Stimulated activated CD8-positive, alpha-beta memory T cell treated with anti-CD3 and anti-CD28 coated beads, Interleukin-7, amount 100 ng/mL, for 24 hours (primary cell): ENCODE measurements around the gene CDKN2B.
"Not testable (repeated sequence)": the region's sequence is repeated elsewhere in the genome, so short reads cannot be mapped to it uniquely, and the experiment has no call there.

Source experiments
- DNase-seq: peaks from one replicate; pipeline ENCODE4 v3.0.0-alpha.2; 2020; ENCODE audit warnings: low read depth

CDKN2B gene, protein sequence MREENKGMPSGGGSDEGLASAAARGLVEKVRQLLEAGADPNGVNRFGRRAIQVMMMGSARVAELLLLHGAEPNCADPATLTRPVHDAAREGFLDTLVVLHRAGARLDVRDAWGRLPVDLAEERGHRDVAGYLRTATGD

GRCh38 chr9:22008717-22009505 is at the start of gene CDKN2B:
CDKN2B (minus strand) TSS chr9:22009305; CDS start chr9:22008953, 352 bp downstream.
- DNase-seq = no peak

- not testable (repeated sequence) for DNase-seq
Observed at GRCh38 chr9:22057972-22058371, 48.9 kb upstream of the CDKN2B start.

DNA sequence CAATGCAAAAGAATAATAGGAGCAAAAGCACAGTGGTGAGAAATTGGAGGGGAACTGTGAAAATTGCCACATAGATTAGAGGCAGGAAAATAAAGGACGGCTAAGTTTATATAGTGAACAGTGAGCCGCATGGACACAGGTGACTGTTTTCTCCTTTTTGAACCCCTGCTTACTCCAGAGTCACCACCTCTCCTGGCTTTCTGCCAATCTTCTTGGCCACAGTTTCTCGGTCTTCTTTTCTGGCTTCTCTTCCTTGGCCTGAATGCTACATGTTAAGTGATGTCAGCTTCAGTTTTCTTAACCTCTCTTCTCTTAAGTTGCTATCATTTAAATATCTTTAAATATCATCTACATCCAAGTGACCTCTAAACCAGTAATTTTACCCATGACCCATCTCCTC is 47.3 kb upstream of the CDKN2B start:
- no peak for DNase-seq

- DNase-seq = no peak
Observed at GRCh38 chr9:22055090-22055489, 46.0 kb upstream of the CDKN2B start.

GRCh38 chr9:22054529-22054928 is 45.4 kb upstream of the CDKN2B start:
- DNase-seq = no peak

GRCh38 chr9:22054076-22054475 is 45.0 kb upstream of the CDKN2B start:
- DNase-seq = no peak

DNA sequence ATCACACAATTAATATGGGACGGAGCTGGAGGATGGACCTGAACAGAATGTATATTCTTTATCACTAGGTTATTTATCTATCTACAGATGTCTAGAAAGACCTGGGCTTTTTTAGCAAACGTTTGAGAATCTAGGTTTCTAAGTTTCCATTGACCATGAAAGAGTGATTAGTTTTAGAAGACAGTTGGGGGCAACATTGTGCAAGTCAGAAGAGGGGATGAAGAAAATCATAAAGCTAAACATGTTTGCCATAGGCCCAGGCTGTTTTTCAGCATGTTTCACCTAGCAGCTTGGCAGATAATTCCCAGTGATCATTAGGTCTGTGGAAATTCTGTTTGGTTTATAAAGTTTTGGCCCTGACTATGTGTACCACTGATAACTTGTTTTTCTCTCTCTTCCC is 44.1 kb upstream of the CDKN2B start:
- no peak for DNase-seq

DNA sequence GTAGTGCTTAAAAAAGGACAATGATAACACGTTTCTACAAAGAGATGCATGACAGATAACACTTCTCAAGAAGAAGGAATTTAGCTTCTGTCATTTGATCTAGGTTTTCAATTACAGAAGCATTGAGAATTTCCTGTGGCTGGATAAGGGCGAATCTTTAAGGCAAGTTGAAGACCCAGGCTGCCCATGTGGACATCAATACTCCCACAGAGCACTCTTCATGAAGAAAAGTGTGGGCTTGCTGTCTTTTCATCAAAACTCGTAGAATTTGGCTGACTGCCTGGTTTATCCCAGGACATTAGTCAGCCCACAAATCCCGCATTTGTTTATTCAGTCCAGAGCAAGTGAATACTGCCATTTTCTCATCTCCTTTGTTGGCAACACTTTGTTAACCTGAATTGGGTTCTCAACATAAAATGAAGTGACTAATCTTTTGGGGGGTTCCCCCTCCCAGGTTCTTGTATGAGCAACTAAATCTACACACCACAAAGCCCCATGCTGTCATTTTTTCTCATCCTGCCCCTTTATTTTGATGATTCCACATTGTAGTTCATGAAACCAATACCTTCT is 43.4 kb upstream of the CDKN2B start:
- no peak for DNase-seq

GRCh38 chr9:22050924-22051323 is 41.8 kb upstream of the CDKN2B start:
- DNase-seq = no peak

- no peak for DNase-seq
Observed at GRCh38 chr9:22049411-22049810, 40.3 kb upstream of the CDKN2B start.

DNA sequence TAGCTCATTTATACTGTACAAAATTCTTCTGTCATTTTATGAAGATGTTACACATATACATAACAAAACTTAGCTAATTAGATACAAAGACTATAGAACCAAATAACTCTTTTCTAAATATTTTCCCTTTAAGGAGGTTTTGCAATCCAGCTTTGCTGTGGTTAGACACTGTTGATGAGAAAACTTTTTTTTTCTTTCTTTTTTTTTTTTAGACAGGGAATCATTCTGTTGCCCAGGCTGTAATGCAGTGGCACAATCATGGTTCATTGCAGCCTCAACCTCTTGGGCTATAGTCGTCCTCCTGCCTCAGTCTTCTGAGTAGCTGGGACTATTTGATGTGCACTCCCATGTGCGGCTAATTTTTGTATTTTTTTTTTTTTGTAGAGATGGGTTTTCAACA is 38.5 kb upstream of the CDKN2B start:
- DNase-seq = no peak

DNA sequence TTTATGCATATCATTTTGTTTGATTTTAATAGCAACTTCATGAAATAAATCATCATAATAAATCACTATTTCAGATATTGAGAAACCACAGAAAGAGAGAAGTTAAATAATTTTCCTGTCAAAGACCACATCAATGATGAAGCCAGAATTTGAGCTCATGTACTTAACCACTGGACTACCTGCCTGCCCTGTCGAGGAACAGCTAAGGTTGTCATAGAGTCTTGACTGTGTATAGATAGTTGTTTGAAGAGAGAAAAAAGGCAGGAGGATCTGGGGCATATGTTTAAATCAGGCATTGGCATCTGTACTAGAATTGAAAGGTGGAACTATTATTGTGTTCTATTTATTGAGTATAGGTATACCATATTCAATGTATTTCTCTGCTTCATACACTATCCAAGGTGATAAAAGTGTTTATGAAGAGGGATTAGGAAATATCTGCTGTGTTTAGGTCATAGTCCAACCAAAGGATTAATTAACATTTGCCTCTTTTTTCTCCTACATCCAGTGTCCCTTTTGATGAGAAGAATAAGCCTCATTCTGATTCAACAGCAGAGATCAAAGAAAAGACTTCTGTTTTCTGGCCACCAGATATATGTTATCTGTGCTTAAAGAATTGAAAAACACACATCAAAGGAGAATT is 37.3 kb upstream of the CDKN2B start:
- no peak for DNase-seq

GRCh38 chr9:22045423-22045822 is 36.3 kb upstream of the CDKN2B start:
- DNase-seq = no peak

DNA sequence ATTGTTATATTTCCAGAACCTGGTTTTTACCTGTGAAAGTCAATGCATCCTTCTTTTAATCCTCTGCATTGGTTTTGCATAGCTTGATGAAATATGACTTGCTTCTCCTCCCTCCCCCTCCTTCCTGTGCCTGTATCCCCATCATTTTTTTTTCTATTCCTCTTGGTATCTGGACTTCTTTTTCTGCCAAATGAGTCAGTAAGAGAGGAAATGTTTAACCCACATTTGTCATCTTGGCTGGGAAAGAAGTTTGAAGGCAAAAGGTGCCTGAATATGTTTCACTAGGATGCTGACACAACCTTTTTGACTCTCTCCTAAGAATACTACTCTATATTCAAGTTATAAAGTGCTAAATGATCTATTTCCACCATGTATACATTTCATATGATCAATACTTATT is 35.5 kb upstream of the CDKN2B start:
- DNase-seq = no peak

DNA sequence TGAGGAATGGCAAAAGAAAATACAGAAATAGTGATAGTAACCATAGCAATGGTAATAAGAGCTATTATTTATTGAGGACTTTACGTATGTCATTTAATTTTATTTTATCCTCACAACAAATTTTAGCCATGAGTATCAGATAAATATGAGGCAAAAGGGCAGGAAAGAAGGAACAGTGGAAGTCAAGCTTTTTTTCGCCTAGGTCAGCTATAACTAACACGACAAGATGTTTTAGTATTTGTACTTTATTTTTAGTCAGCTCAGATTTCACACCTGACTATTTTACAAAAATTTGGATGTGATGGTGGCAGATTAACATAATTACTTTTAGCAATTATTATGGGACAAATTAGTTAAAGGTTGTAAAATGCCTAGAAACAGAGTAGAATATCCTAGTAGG is 34.8 kb upstream of the CDKN2B start:
- no peak for DNase-seq

- DNase-seq = no peak
Observed at GRCh38 chr9:22041775-22042174, 32.7 kb upstream of the CDKN2B start.

GRCh38 chr9:22041344-22041743 is 32.2 kb upstream of the CDKN2B start:
- no peak for DNase-seq

GRCh38 chr9:22040760-22041159 is 31.7 kb upstream of the CDKN2B start:
- no peak for DNase-seq

- DNase-seq = no peak
Observed at GRCh38 chr9:22039258-22039657, 30.2 kb upstream of the CDKN2B start.

- DNase-seq = no peak
Observed at GRCh38 chr9:22037954-22038690, 29.0 kb upstream of the CDKN2B start.

DNA sequence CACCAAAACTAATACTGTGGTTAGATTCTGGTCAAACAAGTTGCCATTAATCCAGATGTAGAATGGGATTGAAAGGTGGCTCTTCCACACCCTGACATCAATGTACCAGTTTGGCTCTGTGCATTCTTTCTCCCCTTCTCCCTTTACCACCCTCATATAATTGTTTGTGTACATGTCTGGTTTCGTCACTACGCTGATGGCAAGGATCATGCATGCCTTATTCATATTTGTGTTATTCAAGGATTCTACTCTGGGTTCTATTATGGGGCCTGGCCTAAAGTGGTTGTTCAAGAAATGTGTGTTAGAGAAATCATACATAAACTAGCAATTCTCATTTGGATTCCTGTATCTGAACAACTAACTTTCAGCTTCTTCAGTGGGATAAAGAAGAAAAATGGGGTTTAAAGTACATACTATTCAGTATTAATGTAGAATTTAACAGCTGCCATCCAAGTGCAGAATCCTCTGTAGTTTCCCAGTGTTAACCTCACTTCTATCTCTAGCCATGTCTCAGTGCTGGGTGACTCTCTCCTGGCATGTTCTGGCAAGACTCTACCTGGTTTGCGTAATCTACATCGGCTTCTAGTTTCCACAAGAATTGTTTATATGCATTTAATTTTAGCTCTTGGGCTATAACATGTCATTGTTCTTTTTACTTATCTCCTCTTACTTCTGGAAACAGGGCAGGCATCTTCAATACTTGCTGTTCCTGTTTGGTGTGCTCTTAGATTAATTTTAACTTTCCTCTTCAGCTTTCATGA is 27.9 kb upstream of the CDKN2B start:
- DNase-seq = no peak

GRCh38 chr9:22035591-22036011 is 26.5 kb upstream of the CDKN2B start:
- no peak for DNase-seq
